Nephron progenitor cell (in vitro differentiated cells): ENCODE data around the gene ZNF365.
"Not testable (repeated sequence)": the region's sequence is repeated elsewhere in the genome, so short reads cannot be mapped to it uniquely, and the experiment has no call there.

Experiments
- DNase-seq: peaks from one replicate; pipeline ENCODE4 v3.0.0; 2021
- H3K27ac Mint-ChIP-seq: 2 replicates; pipeline ENCODE4 v1.8.0; 2021; ENCODE audit warnings: mild to moderate bottlenecking, moderate library complexity, mixed read lengths
- H3K27me3 Mint-ChIP-seq: 2 replicates; pipeline ENCODE4 v1.8.0; 2021; ENCODE audit warnings: mild to moderate bottlenecking, low read depth, mixed read lengths; ENCODE audit not compliant: poor library complexity
- H3K36me3 Mint-ChIP-seq: 2 replicates; pipeline ENCODE4 v1.8.0; 2021; ENCODE audit warnings: low read depth, mixed read lengths
- H3K4me1 Mint-ChIP-seq: 2 replicates; pipeline ENCODE4 v1.8.0; 2021; ENCODE audit warnings: mixed read lengths
- H3K4me3 Mint-ChIP-seq: 2 replicates; pipeline ENCODE4 v1.8.0; 2021; ENCODE audit warnings: mild to moderate bottlenecking, moderate library complexity, mixed read lengths
- H3K9me3 Mint-ChIP-seq: 2 replicates; pipeline ENCODE4 v1.8.0; 2021; ENCODE audit warnings: mild to moderate bottlenecking, moderate library complexity, mixed read lengths
- TF ChIP-seq, protein P1 (sequence below): fragments of 200-600 bp; sonication (generic); IDR thresholded peaks from 2 replicates; pipeline ENCODE4 v1.5.0; 2021; ENCODE audit warnings: antibody characterized with exemption

The ZNF365 gene

DNA sequence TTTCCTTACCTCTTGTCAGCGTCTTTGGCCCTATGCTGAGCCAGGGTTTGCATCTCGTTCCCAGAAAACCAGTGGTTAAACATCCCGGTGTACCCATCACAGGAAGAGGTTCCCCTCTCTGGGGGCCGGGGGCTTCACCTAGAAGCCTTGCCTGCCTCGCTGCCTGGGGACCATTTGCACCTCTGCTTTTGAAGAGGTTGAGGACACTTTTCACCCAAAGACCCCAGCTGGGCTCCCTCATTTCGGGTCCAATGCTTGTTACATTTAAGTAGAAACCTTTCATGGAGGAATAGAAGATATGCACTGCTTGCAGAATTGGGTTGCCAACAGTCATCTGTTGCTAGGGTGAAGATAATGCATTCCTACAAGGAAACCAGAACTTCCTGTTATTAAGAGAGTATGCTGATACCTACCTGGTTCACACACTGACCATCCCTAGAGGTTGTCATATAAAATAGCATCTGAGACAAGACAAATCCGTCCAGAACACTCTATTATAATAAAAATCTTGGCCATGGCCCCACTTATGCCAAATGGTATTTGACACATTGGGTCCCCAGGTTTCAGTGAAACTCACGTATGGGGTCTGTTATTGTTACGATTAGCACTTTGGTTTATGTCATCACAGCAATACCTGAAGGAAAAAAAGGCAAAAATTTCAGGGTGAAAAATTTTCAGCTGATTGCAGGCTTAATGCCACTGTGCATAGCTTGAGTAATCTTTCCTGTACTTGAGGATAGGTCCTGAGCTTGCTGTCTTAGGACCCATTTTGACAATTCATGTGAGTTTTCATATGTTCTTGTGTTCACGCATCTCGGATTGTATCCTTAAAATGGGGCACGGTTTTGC is 917 bp downstream of the ZNF365 start:
- Mint-ChIP-seq H3K36me3 (no peaks in the 10 kb centered on the region), H3K4me1 (peaks cover 5% of the 10 kb centered on the region), H3K9me3 (peaks cover 3% of the 10 kb centered on the region), H3K4me3 (peak overlapping the region; percentile 82), H3K27ac (no peak overlapping the region), H3K27me3 (peaks cover 43% of the 10 kb centered on the region)
- DNase-seq, result no peak
- TF ChIP-seq, protein P1, sequence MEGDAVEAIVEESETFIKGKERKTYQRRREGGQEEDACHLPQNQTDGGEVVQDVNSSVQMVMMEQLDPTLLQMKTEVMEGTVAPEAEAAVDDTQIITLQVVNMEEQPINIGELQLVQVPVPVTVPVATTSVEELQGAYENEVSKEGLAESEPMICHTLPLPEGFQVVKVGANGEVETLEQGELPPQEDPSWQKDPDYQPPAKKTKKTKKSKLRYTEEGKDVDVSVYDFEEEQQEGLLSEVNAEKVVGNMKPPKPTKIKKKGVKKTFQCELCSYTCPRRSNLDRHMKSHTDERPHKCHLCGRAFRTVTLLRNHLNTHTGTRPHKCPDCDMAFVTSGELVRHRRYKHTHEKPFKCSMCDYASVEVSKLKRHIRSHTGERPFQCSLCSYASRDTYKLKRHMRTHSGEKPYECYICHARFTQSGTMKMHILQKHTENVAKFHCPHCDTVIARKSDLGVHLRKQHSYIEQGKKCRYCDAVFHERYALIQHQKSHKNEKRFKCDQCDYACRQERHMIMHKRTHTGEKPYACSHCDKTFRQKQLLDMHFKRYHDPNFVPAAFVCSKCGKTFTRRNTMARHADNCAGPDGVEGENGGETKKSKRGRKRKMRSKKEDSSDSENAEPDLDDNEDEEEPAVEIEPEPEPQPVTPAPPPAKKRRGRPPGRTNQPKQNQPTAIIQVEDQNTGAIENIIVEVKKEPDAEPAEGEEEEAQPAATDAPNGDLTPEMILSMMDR, result no peak

DNA sequence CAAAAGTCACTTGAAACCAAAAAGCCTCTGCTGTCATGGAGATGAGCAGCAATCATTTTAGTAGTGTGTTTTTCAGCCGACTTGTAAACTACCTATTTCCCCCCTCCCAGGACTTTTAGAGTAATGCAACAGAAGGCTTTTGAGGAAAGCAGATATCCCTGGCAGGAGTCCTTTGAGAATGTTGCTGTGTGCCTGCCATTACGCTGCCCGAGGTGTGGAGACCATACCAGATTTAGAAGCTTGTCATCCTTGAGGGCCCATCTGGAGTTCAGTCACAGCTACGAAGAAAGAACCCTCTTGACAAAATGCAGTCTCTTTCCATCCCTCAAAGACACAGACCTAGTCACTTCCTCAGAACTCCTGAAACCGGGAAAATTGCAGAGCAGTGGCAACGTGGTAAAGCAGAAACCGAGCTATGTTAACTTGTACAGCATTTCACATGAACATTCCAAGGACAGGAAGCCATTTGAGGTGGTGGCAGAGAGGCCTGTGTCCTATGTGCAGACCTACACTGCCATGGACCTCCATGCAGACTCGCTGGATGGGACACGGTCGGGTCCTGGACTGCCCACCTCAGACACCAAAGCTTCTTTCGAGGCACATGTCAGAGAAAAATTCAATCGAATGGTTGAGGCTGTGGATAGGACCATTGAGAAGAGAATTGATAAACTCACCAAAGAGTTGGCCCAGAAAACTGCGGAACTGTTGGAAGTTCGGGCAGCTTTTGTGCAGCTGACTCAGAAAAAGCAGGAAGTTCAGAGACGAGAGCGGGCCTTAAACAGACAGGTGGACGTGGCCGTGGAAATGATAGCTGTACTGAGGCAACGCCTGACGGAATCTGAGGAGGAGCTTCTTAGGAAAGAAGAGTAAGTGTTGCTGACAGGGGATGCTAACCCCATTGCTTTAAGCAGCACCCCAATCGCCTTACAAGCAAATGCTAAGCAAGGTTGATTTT is 2.2 kb downstream of the ZNF365 start:
- H3K36me3 Mint-ChIP-seq, result no peaks in the 10 kb centered on the region
- peaks cover 2% of the 10 kb centered on the region for H3K9me3 Mint-ChIP-seq
- no peak for DNase-seq
- peaks cover 43% of the 10 kb centered on the region for H3K27me3 Mint-ChIP-seq
- peaks cover 5% of the 10 kb centered on the region for H3K4me1 Mint-ChIP-seq
- H3K27ac Mint-ChIP-seq, result no peak overlapping the region
- no peak overlapping the region for H3K4me3 Mint-ChIP-seq
- TF ChIP-seq, protein P1, result no peak

DNA sequence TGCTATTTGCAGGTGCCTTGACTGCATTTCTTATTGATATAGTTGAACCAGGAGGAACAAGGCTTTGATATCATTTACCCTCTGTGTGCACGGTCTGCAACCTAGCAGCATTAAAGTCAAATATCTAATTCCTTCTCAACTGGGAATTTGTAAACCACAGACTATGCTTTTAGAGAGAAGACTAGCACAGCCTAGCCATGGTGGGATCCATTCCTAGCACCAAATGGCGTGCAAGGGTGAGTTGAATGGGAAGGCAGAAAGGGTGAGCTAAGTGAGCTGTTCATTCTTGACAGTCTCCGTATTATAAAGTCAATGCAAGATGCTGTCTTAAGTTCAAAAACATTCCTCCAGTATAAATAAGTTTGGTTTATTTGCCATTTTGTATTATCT is 2.9 kb downstream of the ZNF365 start:
- DNase-seq, result no peak
- Mint-ChIP-seq H3K9me3 (no peaks in the 10 kb centered on the region), H3K36me3 (no peaks in the 10 kb centered on the region), H3K27ac (no peak overlapping the region), H3K27me3 (peaks cover 43% of the 10 kb centered on the region), H3K4me1 (peaks cover 5% of the 10 kb centered on the region), H3K4me3 (no peak overlapping the region)
- TF ChIP-seq, protein P1, result no peak

DNA sequence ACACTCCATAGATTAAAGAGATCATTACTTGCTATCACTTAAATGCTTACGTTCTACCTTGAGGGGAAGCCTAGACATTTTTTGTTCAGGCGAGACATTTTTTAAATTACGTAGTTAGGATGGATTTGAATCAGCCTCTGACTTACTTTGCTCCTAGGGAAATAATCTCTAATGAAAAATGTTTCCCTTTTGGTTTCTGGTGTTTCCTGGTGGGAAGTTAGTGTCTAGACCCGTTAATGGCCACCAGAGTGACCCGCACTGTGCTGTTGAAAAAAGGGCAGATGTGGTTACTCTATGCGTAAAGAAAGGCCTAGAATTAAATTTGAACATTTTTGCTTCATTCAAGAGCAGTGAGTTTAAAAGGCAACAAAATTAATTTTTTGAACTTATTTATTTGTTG is 3.8 kb downstream of the ZNF365 start:
- no peaks in the 10 kb centered on the region for H3K36me3 Mint-ChIP-seq

DNA sequence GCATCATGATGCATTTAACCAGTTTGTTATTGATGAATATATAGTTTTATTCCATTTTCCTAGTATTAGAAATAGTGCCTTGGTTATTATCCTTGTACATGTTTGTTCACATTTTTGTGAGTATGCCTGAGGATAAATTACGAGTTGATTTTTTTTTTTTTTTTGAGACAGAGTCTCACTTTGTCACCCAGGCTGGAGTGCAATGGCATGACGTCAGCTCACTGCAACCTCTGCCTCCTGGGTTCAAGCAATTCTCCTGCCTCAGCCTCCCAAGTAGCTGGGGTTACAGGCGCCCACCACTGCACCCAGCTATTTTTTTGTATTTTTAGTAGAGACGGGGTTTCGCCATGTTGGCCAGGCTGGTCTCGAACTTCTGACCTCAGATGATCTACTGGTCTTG is 4.7 kb downstream of the ZNF365 start:
- peaks cover 28% of the 10 kb centered on the region for H3K27me3 Mint-ChIP-seq
- DNase-seq, H3K4me3 Mint-ChIP-seq, H3K4me1 Mint-ChIP-seq, H3K36me3 Mint-ChIP-seq, H3K9me3 Mint-ChIP-seq, H3K27ac Mint-ChIP-seq: not testable (repeated sequence)

More for the DNA sequence above, 3.8 kb downstream of the ZNF365 start:
- Mint-ChIP-seq H3K9me3 (no peaks in the 10 kb centered on the region), H3K27me3 (peaks cover 38% of the 10 kb centered on the region), H3K4me1 (peaks cover 5% of the 10 kb centered on the region), H3K4me3 (no peak overlapping the region), H3K27ac (no peak overlapping the region)
- no peak for DNase-seq
- TF ChIP-seq, protein P1, result no peak

DNA sequence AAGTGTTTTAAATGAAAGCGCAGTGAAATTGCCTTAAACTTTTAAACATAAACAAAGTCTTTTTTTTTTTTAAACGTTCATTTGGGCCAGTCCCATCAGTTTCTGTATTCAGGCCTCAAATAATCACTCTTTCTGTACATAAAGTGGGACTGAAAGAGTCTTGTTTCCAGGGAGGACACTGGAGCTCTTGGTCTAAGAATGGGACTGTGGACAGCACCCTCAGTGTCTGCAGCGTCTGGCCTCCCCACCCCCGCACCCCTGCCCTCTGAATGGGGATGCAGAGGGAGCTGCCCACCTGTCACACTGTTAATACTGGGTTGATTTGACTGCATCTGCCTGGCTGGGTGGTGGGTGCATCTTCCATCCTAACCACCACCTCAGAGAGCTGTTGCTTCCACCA is 5.2 kb downstream of the ZNF365 start:
- H3K9me3 Mint-ChIP-seq, result no peaks in the 10 kb centered on the region
- no peaks in the 10 kb centered on the region for H3K36me3 Mint-ChIP-seq
- DNase-seq, result no peak
- H3K27ac Mint-ChIP-seq, result no peak overlapping the region
- TF ChIP-seq, protein P1, result no peak
- peaks cover 26% of the 10 kb centered on the region for H3K27me3 Mint-ChIP-seq
- H3K4me1 Mint-ChIP-seq, result no peaks in the 10 kb centered on the region
- H3K4me3 Mint-ChIP-seq, result no peak overlapping the region
